ENCODE results near the gene SHANK3. TPM values are rescaled to one million over a fixed set of nuclear protein-coding genes. Genes with fewer than 3 reads are reported as not detected.

SHANK3 gene
- total and polyA plus RNA-seq, 2 experiments from 2014 or later, result 0.10 to 0.97 TPM

GRCh38 chr22:50715250-50715649, 42.6 kb downstream of the SHANK3 start:
- Histone ChIP-seq H3K4me3 (no peak overlapping the region), H4K20me1 (ENCODE audit: insufficient read depth) (no peaks in the 10 kb centered on the region), H3K9me3 (ENCODE audit: low read depth) (no peaks in the 10 kb centered on the region), H3K4me1 (ENCODE audit: insufficient read depth) (no peaks in the 10 kb centered on the region), H3K9me2 (ENCODE audit: insufficient read depth) (no peaks in the 10 kb centered on the region), H3K4me2 (ENCODE audit: unreplicated experiment) (no peak overlapping the region), H3K27ac (no peak overlapping the region), H3K9ac (no peak overlapping the region), H3K79me2 (ENCODE audit: insufficient read depth) (no peaks in the 10 kb centered on the region), H3F3A (ENCODE audit: insufficient read depth) (no peaks in the 10 kb centered on the region), H2AFZ (no peak overlapping the region), H3K27me3 (replicated peaks; ENCODE audit: insufficient read depth) (0 out of 2 replicates have a peak, but pooled peaks cover 8% of the 10 kb centered on the region), H3K36me3 (ENCODE audit: low read depth) (no peaks in the 10 kb centered on the region)
- no peak for TF ChIP-seq EZH2 (IDR thresholded peaks at IDR 0.05; ENCODE audit: insufficient read depth, poor library complexity, severe bottlenecking)
- no peak for TF ChIP-seq EZH2phosphoT487 (IDR thresholded peaks at IDR 0.05; ENCODE audit: insufficient read depth, low read depth)
- DNase-seq, result no peak
- in situ Hi-C loops (cut with MboI), result no loop called here
- WGBS, 2 experiments (ENCODE audit: low coverage in 1 of 2, low lambda C conversion rate in 2 of 2, missing lambda C conversion rate in 2 of 2), result 83% methylated on average over 9 of the region's 9 CpGs

GRCh38 chr22:50715776-50716175, 43.2 kb downstream of the SHANK3 start:
- in situ Hi-C loops (cut with MboI), result no loop called here
- no peak overlapping the region for H3K4me2 ChIP-seq (ENCODE audit: unreplicated experiment)
- no peak overlapping the region for H3K27ac ChIP-seq
- no peaks in the 10 kb centered on the region for H3K9me2 ChIP-seq (ENCODE audit: insufficient read depth)
- WGBS, 2 experiments (ENCODE audit: low coverage in 1 of 2, low lambda C conversion rate in 2 of 2, missing lambda C conversion rate in 2 of 2), result 71 to 80% methylated on average over 6 to 7 of the region's 7 CpGs
- H3K9me3 ChIP-seq (ENCODE audit: low read depth), result no peaks in the 10 kb centered on the region
- H4K20me1 ChIP-seq (ENCODE audit: insufficient read depth), result no peaks in the 10 kb centered on the region
- no peak overlapping the region for H3K4me3 ChIP-seq
- H3K79me2 ChIP-seq (ENCODE audit: insufficient read depth), result no peaks in the 10 kb centered on the region
- DNase-seq, result no peak
- H3K27me3 ChIP-seq (replicated peaks; ENCODE audit: insufficient read depth), result 0 out of 2 replicates have a peak, but pooled peaks cover 8% of the 10 kb centered on the region
- no peak overlapping the region for H2AFZ ChIP-seq
- TF ChIP-seq EZH2phosphoT487 (IDR thresholded peaks at IDR 0.05; ENCODE audit: insufficient read depth, low read depth), result no peak
- H3K36me3 ChIP-seq (ENCODE audit: low read depth), result no peaks in the 10 kb centered on the region
- no peak overlapping the region for H3K9ac ChIP-seq
- H3F3A ChIP-seq (ENCODE audit: insufficient read depth), result no peaks in the 10 kb centered on the region
- no peaks in the 10 kb centered on the region for H3K4me1 ChIP-seq (ENCODE audit: insufficient read depth)

GRCh38 chr22:50716290-50717024, 43.8 kb downstream of the SHANK3 start:
- no peaks in the 10 kb centered on the region for H3K4me1 ChIP-seq (ENCODE audit: insufficient read depth)
- H3K9me3 ChIP-seq (ENCODE audit: low read depth), result no peaks in the 10 kb centered on the region
- H3K27ac ChIP-seq, result no peak overlapping the region
- no peaks in the 10 kb centered on the region for H3K79me2 ChIP-seq (ENCODE audit: insufficient read depth)
- no peak for DNase-seq
- in situ Hi-C loops (cut with MboI), result no loop called here
- 82 to 90% methylated on average over 13 of the region's 13 CpGs for WGBS, 2 experiments (ENCODE audit: low coverage in 1 of 2, low lambda C conversion rate in 2 of 2, missing lambda C conversion rate in 2 of 2)
- no peaks in the 10 kb centered on the region for H4K20me1 ChIP-seq (ENCODE audit: insufficient read depth)
- 0 out of 2 replicates have a peak, but pooled peaks cover 8% of the 10 kb centered on the region for H3K27me3 ChIP-seq (replicated peaks; ENCODE audit: insufficient read depth)
- no peak overlapping the region for H3K4me3 ChIP-seq
- no peaks in the 10 kb centered on the region for H3K9me2 ChIP-seq (ENCODE audit: insufficient read depth)
- no peaks in the 10 kb centered on the region for H3F3A ChIP-seq (ENCODE audit: insufficient read depth)
- H3K4me2 ChIP-seq (ENCODE audit: unreplicated experiment), result no peak overlapping the region
- H3K9ac ChIP-seq, result no peak overlapping the region
- TF ChIP-seq EZH2 (IDR thresholded peaks at IDR 0.05; ENCODE audit: insufficient read depth, poor library complexity, severe bottlenecking) (no peak), EZH2phosphoT487 (IDR thresholded peaks at IDR 0.05; ENCODE audit: insufficient read depth, low read depth) (no peak)
- no peaks in the 10 kb centered on the region for H3K36me3 ChIP-seq (ENCODE audit: low read depth)
- H2AFZ ChIP-seq, result no peak overlapping the region

- no peak overlapping the region for H3K4me3 ChIP-seq
- H3K9ac ChIP-seq, result no peak overlapping the region
- DNase-seq, result no peak
- WGBS, 2 experiments (ENCODE audit: low coverage in 1 of 2, low lambda C conversion rate in 2 of 2, missing lambda C conversion rate in 2 of 2), result 80 to 83% methylated on average over 9 to 10 of the region's 10 CpGs
- H2AFZ ChIP-seq, result no peak overlapping the region
- H3F3A ChIP-seq (ENCODE audit: insufficient read depth), result no peaks in the 10 kb centered on the region
- H3K4me1 ChIP-seq (ENCODE audit: insufficient read depth), result no peaks in the 10 kb centered on the region
- no peaks in the 10 kb centered on the region for H3K36me3 ChIP-seq (ENCODE audit: low read depth)
- no peaks in the 10 kb centered on the region for H3K9me3 ChIP-seq (ENCODE audit: low read depth)
- H3K9me2 ChIP-seq (ENCODE audit: insufficient read depth), result no peaks in the 10 kb centered on the region
- H3K27ac ChIP-seq, result no peak overlapping the region
- H4K20me1 ChIP-seq (ENCODE audit: insufficient read depth), result no peaks in the 10 kb centered on the region
- H3K27me3 ChIP-seq (replicated peaks; ENCODE audit: insufficient read depth), result 0 out of 2 replicates have a peak, but pooled peaks cover 8% of the 10 kb centered on the region
- in situ Hi-C loops (cut with MboI), result no loop called here
- H3K4me2 ChIP-seq (ENCODE audit: unreplicated experiment), result no peak overlapping the region
- TF ChIP-seq EZH2 (IDR thresholded peaks at IDR 0.05; ENCODE audit: insufficient read depth, poor library complexity, severe bottlenecking) (no peak), EZH2phosphoT487 (IDR thresholded peaks at IDR 0.05; ENCODE audit: insufficient read depth, low read depth) (no peak)
- H3K79me2 ChIP-seq (ENCODE audit: insufficient read depth), result no peaks in the 10 kb centered on the region
Observed at GRCh38 chr22:50717709-50718351, 45.2 kb downstream of the SHANK3 start.

All from GM23248 (cell line).